LNCAP (cell line): ENCODE measurements around the gene DTNA.

Experiments used
- TF ChIP-seq, protein P1 (sequence below): fragments of 450-650 bp; IDR thresholded peaks from 2 replicates; pipeline ENCODE4 v1.5.1; 2017; ENCODE audit warnings: mild to moderate bottlenecking

DTNA gene

DNA sequence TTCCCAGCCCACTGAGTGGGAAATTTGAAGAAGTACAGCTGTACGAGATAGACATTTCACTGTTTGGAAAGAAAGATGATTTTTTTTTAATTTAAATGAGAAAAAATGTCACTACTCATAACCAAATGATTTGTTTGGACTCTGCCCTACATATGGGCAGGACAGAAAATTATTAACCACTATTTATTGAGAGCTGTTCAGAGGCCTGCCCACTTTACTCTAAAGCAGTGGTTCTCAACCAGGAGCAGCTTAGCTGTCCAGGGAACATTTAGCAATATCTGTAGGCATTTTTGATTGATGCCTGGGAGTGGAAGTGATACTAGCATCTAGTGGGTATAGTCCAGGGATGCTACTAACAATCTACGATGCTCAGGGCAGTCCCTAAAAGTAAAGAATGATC is 13.4 kb upstream of the DTNA start:
- TF ChIP-seq, protein P1, sequence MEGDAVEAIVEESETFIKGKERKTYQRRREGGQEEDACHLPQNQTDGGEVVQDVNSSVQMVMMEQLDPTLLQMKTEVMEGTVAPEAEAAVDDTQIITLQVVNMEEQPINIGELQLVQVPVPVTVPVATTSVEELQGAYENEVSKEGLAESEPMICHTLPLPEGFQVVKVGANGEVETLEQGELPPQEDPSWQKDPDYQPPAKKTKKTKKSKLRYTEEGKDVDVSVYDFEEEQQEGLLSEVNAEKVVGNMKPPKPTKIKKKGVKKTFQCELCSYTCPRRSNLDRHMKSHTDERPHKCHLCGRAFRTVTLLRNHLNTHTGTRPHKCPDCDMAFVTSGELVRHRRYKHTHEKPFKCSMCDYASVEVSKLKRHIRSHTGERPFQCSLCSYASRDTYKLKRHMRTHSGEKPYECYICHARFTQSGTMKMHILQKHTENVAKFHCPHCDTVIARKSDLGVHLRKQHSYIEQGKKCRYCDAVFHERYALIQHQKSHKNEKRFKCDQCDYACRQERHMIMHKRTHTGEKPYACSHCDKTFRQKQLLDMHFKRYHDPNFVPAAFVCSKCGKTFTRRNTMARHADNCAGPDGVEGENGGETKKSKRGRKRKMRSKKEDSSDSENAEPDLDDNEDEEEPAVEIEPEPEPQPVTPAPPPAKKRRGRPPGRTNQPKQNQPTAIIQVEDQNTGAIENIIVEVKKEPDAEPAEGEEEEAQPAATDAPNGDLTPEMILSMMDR: no peak

DNA sequence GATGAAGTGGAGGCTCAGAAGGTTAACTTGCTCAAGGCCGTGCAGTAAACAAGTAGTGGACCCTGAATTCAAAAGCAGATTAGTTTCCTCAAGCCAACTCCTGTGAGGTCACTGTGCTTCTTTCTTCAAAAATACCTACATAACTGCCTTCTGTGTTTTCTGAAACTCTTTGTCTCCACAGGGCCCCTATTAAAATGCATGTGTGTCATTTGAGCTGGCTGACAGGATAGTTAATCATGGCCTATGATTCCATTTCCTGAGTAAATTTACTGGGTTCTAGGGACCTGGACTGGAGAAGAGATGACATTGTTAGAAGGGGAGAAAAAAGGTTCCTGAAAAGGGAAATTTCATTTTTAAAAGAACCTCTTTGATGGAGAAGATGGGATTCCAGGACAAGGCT is 12.9 kb upstream of the DTNA start:
- TF ChIP-seq, protein P1: no peak

DNA sequence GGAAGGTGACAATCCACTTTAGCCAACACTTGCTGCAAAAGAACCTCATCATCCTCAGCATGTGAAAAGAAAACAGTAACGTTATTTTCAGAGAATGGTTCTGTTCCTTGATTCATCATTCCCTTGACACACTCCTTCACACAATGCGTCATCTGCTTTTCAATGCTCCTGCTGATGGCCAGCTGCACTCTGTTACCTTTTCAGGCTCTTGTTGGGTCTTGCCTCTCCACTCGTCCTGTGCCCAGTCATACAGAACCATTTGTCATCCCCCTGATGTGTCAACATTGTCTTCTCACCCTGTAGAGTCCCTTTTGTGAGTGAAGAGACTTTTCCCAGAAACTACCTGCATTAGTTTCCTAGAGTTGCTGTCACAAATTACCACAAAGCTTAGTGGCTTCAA is 12.2 kb upstream of the DTNA start:
- TF ChIP-seq, protein P1: no peak

DNA sequence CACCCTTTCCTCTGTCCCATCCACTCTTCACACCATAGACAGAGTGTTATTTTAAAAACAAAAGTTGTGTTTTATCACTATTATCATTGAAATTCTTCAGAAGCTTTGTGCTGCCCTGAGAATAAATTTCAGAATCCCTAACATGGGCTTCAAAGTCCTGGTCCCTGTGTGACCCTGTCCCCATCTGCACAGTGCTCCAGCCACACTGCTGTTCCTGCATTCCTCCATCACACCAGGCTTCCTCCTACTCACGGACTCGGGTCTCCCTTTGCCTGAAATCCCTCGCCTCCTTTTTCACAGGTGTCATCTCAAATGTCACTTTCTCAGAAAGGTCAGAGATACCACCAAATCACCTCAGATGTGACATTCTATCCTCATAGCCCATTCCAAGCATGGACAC is 8.2 kb upstream of the DTNA start:
- TF ChIP-seq, protein P1: no peak

DNA sequence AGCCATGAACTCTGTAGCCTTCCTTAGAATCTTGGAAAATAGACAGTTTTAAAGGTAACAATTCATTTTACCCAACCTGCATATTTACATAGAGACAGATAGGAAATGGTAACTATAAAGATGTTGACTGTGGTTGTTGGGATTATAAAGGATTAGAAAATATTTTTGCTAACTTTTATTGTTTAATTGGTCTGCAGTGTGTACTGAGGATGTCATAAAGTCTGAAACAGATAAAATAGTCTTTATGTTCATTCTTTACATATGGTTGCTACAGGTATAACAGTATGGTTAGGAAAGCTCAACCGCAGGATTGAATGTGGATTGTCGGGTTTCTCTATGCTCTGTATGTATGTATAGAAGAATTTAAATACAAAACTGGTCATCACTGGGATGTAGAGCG is 7.3 kb upstream of the DTNA start:
- TF ChIP-seq, protein P1: no peak

DNA sequence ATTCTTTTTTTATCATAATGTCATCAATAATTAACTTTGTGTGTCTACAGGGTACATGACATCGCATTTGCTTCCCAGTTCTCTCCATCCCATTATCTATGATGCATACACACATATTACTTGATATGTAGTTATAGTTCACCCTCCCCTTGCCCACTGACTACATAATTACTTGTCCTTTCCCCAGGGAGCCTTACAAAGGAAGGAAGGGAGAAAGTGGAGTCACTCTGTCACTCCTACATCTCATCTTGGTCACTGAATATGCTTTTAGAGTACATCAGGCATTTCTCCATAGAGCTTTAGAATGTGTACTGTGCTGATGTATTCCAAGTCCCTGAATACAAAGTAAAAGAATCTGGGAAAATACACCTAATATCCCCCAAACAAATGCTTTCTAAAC is 6.0 kb upstream of the DTNA start:
- TF ChIP-seq, protein P1: no peak

DNA sequence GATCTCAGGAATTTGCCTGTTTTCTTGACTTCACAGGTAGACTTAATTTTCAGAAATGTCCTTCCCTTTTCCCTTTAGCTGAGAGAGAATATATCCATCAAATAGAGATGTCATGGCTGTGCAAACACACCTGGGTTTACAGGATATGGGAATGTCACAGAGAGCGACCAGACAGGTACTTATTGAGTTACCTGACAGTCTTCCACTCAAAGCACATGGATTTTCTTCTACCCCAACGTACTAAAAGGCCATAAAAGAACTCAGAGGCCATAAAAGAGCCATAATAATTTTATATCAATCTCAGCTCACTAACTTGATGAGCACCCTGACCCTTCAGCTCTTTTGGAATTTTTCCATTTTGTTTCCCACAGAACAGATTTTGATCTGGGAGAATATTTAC is 5.3 kb upstream of the DTNA start:
- TF ChIP-seq, protein P1: no peak

DNA sequence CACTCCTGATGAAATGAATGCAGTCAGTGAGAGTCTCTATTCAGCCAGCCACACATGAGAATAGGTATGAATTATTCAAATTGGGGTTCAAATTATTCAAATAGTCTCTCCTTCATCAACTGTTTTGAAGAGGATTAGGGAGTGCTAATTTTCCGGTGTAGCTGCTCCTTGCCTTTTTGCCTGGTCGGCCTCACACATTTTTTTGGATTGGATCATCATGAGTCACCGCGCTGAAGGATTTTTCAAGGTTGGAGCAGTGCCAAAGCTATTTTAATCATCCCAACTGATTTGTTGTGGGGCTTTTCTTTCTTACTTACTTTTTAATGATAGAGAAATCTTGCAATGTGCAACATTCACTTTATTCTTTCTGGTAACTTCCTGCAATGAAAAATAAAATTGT is 2.4 kb upstream of the DTNA start:
- TF ChIP-seq, protein P1: no peak
